Tibial artery (tissue), 4 donors: ENCODE measurements around the gene TNNT1.

Experiments
- DNase-seq, 2 donors: peaks; one replicate each; pipeline ENCODE4 v3.0.0-alpha.2; 2019
- H3K27ac ChIP-seq, 2 donors: fragments of 200-600 bp; sonication (generic) in 1 of 2; 1 replicate in 1 of 2; 2 replicates in 1 of 2; pipeline ENCODE4 v1.5.1; 2018 to 2019; ENCODE audit warnings: mild to moderate bottlenecking in 1 of 2
- H3K27me3 ChIP-seq, 2 donors: fragments of 200-600 bp; sonication (generic) in 1 of 2; one replicate each; pipeline versions ENCODE4 v1.5.1 to v1.6.0; 2016 to 2019
- H3K36me3 ChIP-seq, 3 donors: fragments of 200-600 bp; sonication (generic) in 2 of 3; one replicate each; pipeline ENCODE4 v1.5.1; 2016 to 2019; ENCODE audit warnings: mild to moderate bottlenecking in 2 of 3
- H3K4me1 ChIP-seq, 4 donors: fragments of 200-600 bp; sonication (generic) in 2 of 4; 1 replicate in 3 of 4; 2 replicates in 1 of 4; pipeline ENCODE4 v1.5.1; 2016 to 2019
- H3K4me3 ChIP-seq, 2 donors: fragments of 200-600 bp; sonication (generic) in 1 of 2; 1 replicate in 1 of 2; 2 replicates in 1 of 2; pipeline ENCODE4 v1.5.1; 2018 to 2019; ENCODE audit warnings: mild to moderate bottlenecking in 2 of 2
- H3K9me3 ChIP-seq, 3 donors: fragments of 200-600 bp; sonication (generic) in 1 of 3; one replicate each; pipeline ENCODE4 v1.5.1; 2016 to 2019
- CTCF ChIP-seq, 2 experiments: fragments of 200-600 bp in 1 of 2; fragments of 450-650 bp in 1 of 2; IDR thresholded peaks; one replicate each; pipeline ENCODE4 v1.5.1; 2017 to 2019; ENCODE audit warnings: antibody characterized with exemption in 2 of 2, mild to moderate bottlenecking in 1 of 2, moderate library complexity in 1 of 2
- intact Hi-C: fragments of 100-400 bp; cut with DNase I; formaldehyde crosslinking; loops from one replicate; pipeline ENCODE4 v1.15.0; 2023; ENCODE audit warnings: low total_unique reads

TNNT1 gene

GRCh38 chr19:55086730-55087541 is 62.1 kb downstream of the TNNT1 start:
- peaks cover 0 to 33% (median 28%) of the 10 kb centered on the region in 4 donors for H3K4me1 ChIP-seq

GRCh38 chr19:55085923-55086715 is 62.9 kb downstream of the TNNT1 start:
- intact Hi-C loops, result no loop called here
- no peak for TF ChIP-seq CTCF (IDR thresholded peaks at IDR 0.05)
- H3K4me1 ChIP-seq, result peaks cover 0 to 41% (median 35%) of the 10 kb centered on the region in 4 donors
- no peaks in the 10 kb centered on the region for H3K9me3 ChIP-seq
- peak overlapping the region in 1 of 2 donors; percentile 33 for H3K27ac ChIP-seq
- H3K36me3 ChIP-seq, result peaks cover 8 to 17% (median 10%) of the 10 kb centered on the region in 3 donors
- no peak for DNase-seq
- H3K4me3 ChIP-seq, result peak overlapping the region; percentile 43 to 57
- peaks cover 20 to 65% of the 10 kb centered on the region in 2 donors for H3K27me3 ChIP-seq

More at GRCh38 chr19:55086730-55087541, 62.1 kb downstream of the TNNT1 start:
- H3K4me3 ChIP-seq, result peak overlapping the region; percentile 43 to 57
- H3K27me3 ChIP-seq, result peaks cover 17 to 57% of the 10 kb centered on the region in 2 donors
- TF ChIP-seq CTCF (IDR thresholded peaks at IDR 0.05), result no peak
- intact Hi-C loops, result no loop called here
- peak; percentile 94 for DNase-seq
- H3K36me3 ChIP-seq, result peaks cover 16 to 25% (median 18%) of the 10 kb centered on the region in 3 donors
- peak overlapping the region in 1 of 2 donors; percentile 33 for H3K27ac ChIP-seq
- H3K9me3 ChIP-seq, result no peaks in the 10 kb centered on the region

- intact Hi-C loops, result no loop called here
- no peaks in the 10 kb centered on the region for H3K9me3 ChIP-seq
- peaks cover 0 to under 1% (median 0%) of the 10 kb centered on the region in 3 donors for H3K36me3 ChIP-seq
- no peak overlapping the region for H3K27ac ChIP-seq
- no peak overlapping the region for H3K4me3 ChIP-seq
- H3K27me3 ChIP-seq, result peaks cover 21 to 82% of the 10 kb centered on the region in 2 donors
- H3K4me1 ChIP-seq, result peaks cover 0 to 54% (median 41%) of the 10 kb centered on the region in 4 donors
- TF ChIP-seq CTCF (IDR thresholded peaks at IDR 0.05), result no peak
- no peak for DNase-seq
Measured at GRCh38 chr19:55084416-55084815, 64.6 kb downstream of the TNNT1 start.

- H3K9me3 ChIP-seq, result no peaks in the 10 kb centered on the region
- no peak for TF ChIP-seq CTCF (IDR thresholded peaks at IDR 0.05)
- DNase-seq, result no peak
- H3K36me3 ChIP-seq, result no peaks in the 10 kb centered on the region
- intact Hi-C loops, result no loop called here
- peaks cover 21 to 89% of the 10 kb centered on the region in 2 donors for H3K27me3 ChIP-seq
- H3K4me1 ChIP-seq, result peaks cover 0 to 50% (median 39%) of the 10 kb centered on the region in 4 donors
- H3K4me3 ChIP-seq, result no peak overlapping the region
- H3K27ac ChIP-seq, result no peak overlapping the region
Measured at GRCh38 chr19:55083004-55083850, 65.8 kb downstream of the TNNT1 start.
